GM12875 (cell line): ENCODE measurements around the gene TMED1.

Experiments
- H3K4me3 ChIP-seq: one replicate; pipeline ENCODE4 v1.5.1; 2011; ENCODE audit warnings: low read depth, low read length, control low read depth
- CTCF ChIP-seq: IDR thresholded peaks from 2 replicates; pipeline ENCODE4 v1.5.1; 2011; ENCODE audit warnings: low read depth, mild to moderate bottlenecking, control low read depth, inconsistent platforms, low read length, moderate library complexity, borderline replicate concordance; ENCODE audit not compliant: insufficient read depth

The TMED1 gene

DNA sequence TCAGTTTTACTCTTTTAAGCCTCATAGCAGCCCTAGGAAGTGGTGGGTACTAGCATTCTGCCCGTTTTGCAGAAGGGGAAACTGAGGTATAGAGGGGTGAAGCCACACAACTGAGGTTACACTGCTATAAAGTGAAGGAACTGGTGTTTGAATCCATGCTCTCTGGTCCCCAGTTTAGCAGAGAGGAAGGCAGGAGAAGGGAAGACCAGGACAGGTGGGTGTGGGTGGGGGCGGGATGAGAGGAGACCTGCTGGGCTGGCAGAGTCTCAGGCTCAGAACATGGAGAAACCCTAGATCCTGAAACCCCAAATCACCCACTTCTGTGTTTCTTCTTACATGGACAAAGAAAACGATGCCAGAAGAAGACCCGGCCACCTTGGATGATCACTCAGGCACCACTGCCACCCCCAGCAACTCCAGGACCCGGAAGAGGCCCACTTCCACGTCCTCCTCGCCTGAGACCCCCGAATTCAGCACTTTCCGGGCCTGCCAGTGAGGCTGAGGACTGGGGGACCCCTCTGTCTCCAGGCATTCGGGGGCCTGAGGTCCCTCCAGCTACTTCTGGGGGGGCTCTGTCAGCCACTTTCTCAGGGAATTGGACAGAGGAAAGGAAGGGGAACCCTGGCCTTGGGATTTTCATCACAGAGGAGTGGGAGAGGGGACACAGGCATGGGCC lies 33.0 kb upstream of the TMED1 start:
- no peak for TF ChIP-seq CTCF
- H3K4me3 ChIP-seq: no peak overlapping the region

- TF ChIP-seq CTCF: no peak
These were observed 30.5 kb upstream of the TMED1 start for GRCh38 chr19:10866495-10866894.

GRCh38 chr19:10864538-10864899 lies 28.5 kb upstream of the TMED1 start:
- peak; percentile 90 for TF ChIP-seq CTCF
- no peak overlapping the region for H3K4me3 ChIP-seq

More at GRCh38 chr19:10866495-10866894, 30.5 kb upstream of the TMED1 start:
- no peak overlapping the region for H3K4me3 ChIP-seq

DNA sequence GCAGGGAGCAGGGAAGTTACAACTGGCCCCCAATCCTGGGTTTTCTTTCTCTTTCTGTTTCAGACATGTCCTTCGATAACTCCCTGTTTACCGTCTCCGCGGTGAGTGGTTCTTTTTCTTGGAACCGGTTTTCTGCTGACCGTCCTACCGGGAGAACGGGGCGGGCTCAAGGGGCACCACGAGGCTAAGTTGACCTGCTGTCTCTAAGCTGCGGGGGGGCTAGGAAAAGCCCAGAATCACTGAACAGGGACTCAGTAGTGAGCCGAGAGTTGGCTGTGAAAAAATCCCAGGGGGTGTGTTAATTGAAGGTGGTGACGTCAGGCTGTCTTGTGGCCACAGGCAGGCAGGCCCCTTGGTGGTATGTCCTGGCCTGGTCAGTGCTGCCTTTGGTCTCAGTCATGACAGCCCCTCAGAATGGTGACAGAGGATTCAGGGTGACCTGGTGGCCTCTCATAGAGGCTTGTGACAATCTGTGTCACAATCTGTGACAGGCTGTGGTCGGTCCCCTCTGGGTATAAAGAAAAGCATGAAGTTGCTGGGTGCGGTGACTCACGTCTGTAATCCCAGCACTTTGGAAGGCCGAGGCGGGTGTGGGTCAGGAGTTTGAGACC lies 27.2 kb upstream of the TMED1 start:
- H3K4me3 ChIP-seq: no peak overlapping the region
- TF ChIP-seq CTCF: no peak

- no peak for TF ChIP-seq CTCF
- no peak overlapping the region for H3K4me3 ChIP-seq
These were observed 26.6 kb upstream of the TMED1 start for GRCh38 chr19:10862561-10863106.

GRCh38 chr19:10861103-10861651 lies 25.2 kb upstream of the TMED1 start:
- no peak overlapping the region for H3K4me3 ChIP-seq
- peak; percentile 75 for TF ChIP-seq CTCF
